Heart left ventricle (tissue), 13 donors: ENCODE measurements around the gene PKLR.

ENCODE experiments used
- POLR2A ChIP-seq, 2 donors: fragments of 450-650 bp; IDR thresholded peaks; one replicate each; pipeline ENCODE4 v1.6.1; 2017; ENCODE audit warnings: antibody characterized with exemption in 2 of 2, mild to moderate bottlenecking in 2 of 2, moderate library complexity in 2 of 2
- TF ChIP-seq, protein P1 (sequence below), 12 donors: fragments of 200-600 bp; sonication (generic) in 4 of 12; IDR thresholded peaks; one replicate each; pipeline versions ENCODE4 v1.5.0 to v1.8.0; 2018 to 2022; ENCODE audit warnings: antibody characterized with exemption in 12 of 12, mild to moderate bottlenecking in 5 of 12
- donor health status: ischemic (EF 13 %, LVEDD 7.1; RV severe dilation, severe dysfunction).
- donor health status: DM: no; HTN: yes; CAD: no.
- donor health status: DM: no; HTN: no; CAD: no.
- donor health status: ischemic (EF 25% LVEDD 6.9; RV normal size, moderate dysfunction).
- donor health status: ischemic (EF 25% LVEDD 5.7; RV mildly dilated, moderate dysfunction).
- donor health status: ischemic (EF 35%, LVEDD 5.7; RV mildly dilated, moderate dysfunction).
- donor health status: nonischemic (EF 11% LVEDD 7.7; RV severe dilation, severe dysfunction).
- donor health status: DM: yes; HTN: yes; CAD: no.
- donor health status: PGD.
- donor health status: ischemic (EF 29% LVEDD 5.4; RV normal size, mild dysfunction).
- donor health status: nonischemic (EF 23%, LVEDD 6.1; RV moderate dilation, normal function).

DNA sequence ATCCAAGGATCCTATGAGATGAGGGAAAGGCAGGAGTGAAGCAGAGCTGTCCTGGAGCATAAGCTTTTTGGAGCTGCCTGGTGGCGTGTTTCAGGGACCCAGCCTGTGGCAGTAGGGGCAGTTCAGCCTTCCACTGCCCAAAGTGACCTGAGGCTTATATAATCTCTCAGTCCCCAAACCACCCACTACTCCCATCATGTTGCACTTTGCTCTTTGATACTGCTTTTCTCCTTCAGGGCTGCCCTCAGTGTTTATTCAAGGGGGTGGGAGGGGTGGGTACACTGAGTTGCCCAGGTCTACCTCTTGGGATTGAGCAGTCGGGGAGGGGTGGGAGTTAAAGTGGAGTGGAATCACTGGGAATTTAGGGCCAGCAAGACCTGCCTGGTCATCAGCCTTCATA, 14.7 kb downstream of the PKLR start:
- TF ChIP-seq, protein P1, sequence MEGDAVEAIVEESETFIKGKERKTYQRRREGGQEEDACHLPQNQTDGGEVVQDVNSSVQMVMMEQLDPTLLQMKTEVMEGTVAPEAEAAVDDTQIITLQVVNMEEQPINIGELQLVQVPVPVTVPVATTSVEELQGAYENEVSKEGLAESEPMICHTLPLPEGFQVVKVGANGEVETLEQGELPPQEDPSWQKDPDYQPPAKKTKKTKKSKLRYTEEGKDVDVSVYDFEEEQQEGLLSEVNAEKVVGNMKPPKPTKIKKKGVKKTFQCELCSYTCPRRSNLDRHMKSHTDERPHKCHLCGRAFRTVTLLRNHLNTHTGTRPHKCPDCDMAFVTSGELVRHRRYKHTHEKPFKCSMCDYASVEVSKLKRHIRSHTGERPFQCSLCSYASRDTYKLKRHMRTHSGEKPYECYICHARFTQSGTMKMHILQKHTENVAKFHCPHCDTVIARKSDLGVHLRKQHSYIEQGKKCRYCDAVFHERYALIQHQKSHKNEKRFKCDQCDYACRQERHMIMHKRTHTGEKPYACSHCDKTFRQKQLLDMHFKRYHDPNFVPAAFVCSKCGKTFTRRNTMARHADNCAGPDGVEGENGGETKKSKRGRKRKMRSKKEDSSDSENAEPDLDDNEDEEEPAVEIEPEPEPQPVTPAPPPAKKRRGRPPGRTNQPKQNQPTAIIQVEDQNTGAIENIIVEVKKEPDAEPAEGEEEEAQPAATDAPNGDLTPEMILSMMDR (IDR thresholded peaks at IDR 0.05): no peak
- no peak for TF ChIP-seq POLR2A (IDR thresholded peaks at IDR 0.05)
